Posterior vena cava (tissue), 2 donors: Measurements from ENCODE around the gene SKAP2. TPM values are rescaled to one million over a fixed set of nuclear protein-coding genes. Genes with fewer than 3 reads are reported as not detected.

ENCODE experiments used
- DNase-seq: peaks from one replicate; pipeline ENCODE4 v3.0.0-alpha.2; 2020; ENCODE audit warnings: low spot score
- intact Hi-C, 2 donors: fragments of 100-400 bp; cut with DNase I; formaldehyde crosslinking; loops; one replicate each; pipeline versions ENCODE4 v1.14.1 to v1.14.2; 2022 to 2023
- long read RNA-seq, 2 donors: library from polyadenylated mRNA; unstranded; transcript quantifications; one replicate each; pipeline ENCODE4 v2.0.0, GENCODE V29; 2020 to 2021
- total RNA-seq, 2 donors: library from RNA; stranded (reverse); fragmentation: NEBNext Ultra II Directional; extraction: Animal tissue kit (Norgen Biotek cat#: 25700); gene quantifications; one replicate each; pipeline ENCODE4 v1.2.1, GENCODE V29; 2021
- donor health status: DM: yes; HTN: yes; CAD: no.
- donor health status: DM: yes; HTN: yes; CAD: no.

Gene SKAP2, protein sequence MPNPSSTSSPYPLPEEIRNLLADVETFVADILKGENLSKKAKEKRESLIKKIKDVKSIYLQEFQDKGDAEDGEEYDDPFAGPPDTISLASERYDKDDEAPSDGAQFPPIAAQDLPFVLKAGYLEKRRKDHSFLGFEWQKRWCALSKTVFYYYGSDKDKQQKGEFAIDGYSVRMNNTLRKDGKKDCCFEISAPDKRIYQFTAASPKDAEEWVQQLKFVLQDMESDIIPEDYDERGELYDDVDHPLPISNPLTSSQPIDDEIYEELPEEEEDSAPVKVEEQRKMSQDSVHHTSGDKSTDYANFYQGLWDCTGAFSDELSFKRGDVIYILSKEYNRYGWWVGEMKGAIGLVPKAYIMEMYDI
- 10 to 100 TPM; 40.9 to 48.8 TPM for total RNA-seq
- long read RNA-seq, donor 1, transcript SKAP2-201 (13 exons, 3,998 nt), result major isoform, 26 of 37 reads
- long read RNA-seq, donor 1, partial matches to known transcripts, result 5 of 37 reads
- long read RNA-seq, donor 1, other reads (novel, unspliced or antisense), result 6 of 37 reads
- long read RNA-seq, donor 2, transcript SKAP2-201 (13 exons, 3,998 nt), result major isoform, 63 of 72 reads
- long read RNA-seq, donor 2, partial matches to known transcripts, result 4 of 72 reads
- long read RNA-seq, donor 2, other reads (novel, unspliced or antisense), result 5 of 72 reads

DNA sequence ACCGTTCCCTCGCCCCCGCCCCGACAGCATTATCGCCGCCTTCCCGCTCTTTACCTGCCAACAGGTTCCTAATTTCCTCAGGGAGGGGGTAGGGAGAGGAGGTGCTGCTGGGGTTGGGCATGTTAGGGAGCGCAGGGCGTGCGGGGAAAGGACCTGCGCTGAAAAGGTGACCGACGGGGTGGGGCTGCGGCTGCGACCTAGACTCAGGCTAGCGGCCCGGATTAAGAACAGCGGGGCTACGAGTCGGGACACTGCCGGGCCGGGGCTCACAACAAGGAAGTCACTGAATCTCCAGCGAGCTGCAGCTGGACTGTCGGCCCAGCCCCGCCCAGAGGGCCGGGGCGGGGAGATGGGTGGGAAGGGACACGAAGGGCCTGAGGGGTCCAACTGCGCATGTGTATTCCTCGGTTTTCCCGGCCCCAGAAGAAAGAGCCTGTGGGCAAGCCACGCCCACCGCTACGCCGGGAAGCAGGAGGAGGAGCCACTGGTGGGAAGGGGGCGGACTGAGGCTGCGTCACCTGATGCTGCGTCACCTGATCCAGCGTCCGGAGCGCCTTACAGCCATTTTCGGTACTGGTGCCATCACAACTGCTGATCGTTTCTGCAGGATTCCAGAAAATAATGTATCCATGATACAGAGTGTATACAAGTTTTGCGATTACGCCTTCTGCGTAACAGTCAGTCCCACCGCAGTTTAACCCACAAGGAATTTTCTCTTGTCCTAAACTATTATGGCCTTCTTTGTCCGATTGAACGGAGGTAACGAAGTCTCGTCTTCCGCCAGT, at the start of gene SKAP2:
SKAP2 (minus strand) TSS at position 282 of the 785 bp plus-strand sequence; CDS start at position 121, 161 bp downstream.
- intact Hi-C loops, result no loop called here
- peak; percentile 100 for DNase-seq

DNA sequence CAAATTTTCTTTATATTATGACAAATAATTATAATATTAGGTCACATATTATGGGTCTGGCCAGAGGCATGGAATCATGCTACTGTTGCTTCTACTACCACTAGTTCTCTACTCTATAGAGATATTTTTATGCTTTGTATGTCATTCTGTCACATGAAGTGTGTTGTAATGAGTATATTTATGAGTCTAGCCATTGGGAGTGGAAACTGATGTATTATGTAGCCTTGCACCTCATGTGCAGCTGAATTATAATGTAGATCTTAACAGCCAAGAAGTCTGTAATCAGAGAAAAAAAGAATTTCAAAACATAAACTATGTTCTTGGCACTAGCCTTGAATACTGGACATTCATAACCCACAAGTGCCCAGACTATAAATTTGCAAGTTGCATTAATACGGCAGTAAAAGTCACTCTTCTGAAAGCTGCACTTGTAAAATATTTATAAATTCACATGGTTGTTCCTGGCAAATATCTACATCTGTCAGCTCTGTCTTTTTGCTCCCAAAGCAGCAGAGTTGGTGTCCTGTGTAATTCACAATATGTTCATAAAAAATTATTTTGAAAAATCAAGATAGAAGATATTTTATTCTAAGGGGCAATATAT, 48.6 kb upstream of the SKAP2 start:
- DNase-seq, result no peak

DNA sequence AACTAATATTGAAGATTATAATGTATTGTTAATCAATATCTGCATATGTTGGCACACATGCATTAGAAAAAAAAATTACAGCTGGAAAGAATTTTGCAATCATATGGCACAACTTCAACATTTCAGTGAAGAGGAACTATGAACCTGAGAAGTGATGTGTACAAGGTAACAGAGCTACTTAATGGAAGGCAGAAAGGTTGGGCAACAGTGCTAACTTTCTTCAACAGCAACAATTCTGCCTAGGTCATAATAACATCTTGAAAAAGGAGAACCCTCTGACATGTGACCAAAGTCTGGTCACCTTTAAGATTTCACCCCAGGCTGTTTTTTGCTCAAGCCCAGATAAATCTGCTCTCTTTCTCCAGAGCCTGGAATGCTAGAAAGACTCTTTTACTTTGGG, 47.9 kb upstream of the SKAP2 start:
- intact Hi-C loops, result no loop called here
- no peak for DNase-seq

More for the DNA sequence above, 48.6 kb upstream of the SKAP2 start:
- intact Hi-C loops, result no loop called here

GRCh38 chr7:26910221-26910620, 45.8 kb upstream of the SKAP2 start:
- intact Hi-C loops, result no loop called here
- no peak for DNase-seq

DNA sequence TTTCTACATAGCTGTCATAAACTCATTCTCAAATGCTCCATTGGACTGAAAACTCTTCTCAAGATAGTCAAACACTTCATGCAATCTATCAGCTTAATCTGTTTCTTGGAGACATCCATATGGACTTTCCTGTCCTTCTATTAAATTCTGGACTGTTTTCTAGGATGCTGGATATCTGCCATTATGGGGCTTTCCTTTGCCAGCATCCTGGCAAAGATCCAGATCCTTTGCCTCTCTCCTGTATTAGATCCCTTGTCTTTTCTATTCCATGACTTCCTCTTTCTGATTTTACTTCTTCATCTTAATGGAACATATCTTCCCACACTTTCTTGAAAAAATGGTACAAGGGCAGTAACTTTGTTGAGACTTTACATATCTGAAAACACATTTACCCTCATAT, 35.9 kb upstream of the SKAP2 start:
- intact Hi-C loops, result no loop called here
- DNase-seq, result no peak

DNA sequence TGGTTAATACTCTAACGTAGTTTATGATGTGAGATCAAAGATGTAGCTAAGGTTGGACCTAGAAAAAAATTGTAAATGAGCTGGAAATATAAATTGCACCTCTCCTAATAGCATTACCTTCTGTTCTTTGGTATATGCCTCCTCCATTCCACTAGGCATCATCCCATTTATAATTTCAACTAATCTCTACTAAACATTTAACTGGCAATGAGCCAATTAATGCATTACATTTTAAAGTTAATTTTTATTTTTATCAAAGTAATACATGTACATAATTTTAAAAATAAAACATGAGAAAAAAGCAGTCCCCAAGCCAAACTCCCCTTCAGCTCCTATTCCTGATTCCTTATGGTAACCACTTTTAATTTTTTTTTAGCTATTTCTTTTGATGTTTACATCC, 35.1 kb upstream of the SKAP2 start:
- intact Hi-C loops, result no loop called here
- DNase-seq, result no peak

- DNase-seq, result no peak
- intact Hi-C loops, result no loop called here
These were observed 34.5 kb upstream of the SKAP2 start for GRCh38 chr7:26898891-26899290.

GRCh38 chr7:26897928-26898327, 33.5 kb upstream of the SKAP2 start:
- DNase-seq, result no peak
- intact Hi-C loops, result no loop called here

DNA sequence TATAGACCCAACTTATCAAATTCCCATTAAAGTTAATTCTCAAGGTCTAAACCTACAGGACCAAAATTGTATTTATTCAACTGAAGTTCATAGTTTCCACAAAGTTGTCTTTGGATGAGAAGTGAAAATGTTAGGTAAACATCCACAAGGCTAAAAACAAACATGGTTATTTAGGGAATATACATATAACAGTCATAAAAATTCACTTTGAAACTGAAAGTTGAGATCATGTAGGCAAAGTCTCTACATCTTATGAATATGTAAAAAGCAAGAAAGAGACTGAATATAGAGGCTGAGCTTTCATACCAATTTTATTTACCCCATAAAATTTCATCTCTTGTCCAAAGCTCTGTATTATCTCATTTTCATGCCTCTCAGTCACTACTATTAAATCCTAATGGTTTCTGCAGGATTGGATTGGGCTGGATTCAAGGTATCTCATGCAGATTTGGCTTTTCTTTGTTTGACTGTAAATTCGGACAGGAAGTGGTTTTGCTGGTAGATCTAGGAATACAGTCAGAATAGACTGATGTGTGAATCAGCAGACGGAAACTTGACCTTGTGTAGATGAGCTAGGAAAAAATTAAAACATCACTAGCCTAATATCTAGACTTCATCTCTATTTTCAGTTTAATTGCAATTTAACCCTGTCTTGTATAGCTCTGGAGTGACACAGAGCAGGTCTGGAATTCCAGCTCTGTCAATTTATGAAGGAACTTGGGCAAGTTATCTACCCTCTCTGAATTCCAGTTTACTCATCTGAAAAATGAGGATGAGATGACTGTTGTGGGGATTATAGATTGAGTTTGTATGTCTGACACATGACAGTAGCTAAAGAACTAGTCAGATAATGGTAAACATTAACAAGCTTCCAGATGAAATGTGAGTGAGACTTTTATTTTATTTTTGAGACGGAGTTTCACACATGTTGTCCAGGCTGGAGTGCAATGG, 27.3 kb upstream of the SKAP2 start:
- DNase-seq, result no peak
- intact Hi-C loops, result no loop called here

- intact Hi-C loops, result no loop called here
- DNase-seq, result no peak
These were observed 16.5 kb upstream of the SKAP2 start for GRCh38 chr7:26880852-26881251.

DNA sequence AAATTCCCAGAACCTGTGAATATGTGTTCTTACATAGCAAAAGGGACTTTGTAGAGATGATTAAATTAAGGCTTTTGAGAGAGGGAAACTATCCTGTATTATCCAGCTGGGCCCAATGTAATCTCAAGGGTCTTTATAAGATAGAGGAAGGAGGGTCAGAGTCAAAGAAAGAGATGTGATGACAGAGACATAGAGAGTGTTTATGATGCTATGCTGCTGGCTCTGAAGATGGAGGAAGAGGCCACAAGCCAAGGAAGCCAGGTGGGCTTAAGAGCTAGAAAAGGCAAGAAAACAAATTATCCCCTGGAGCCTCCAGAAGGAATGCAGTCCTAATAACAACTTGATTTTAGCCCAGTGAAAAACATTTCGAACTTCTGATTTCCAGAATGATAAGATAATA, 15.3 kb upstream of the SKAP2 start:
- intact Hi-C loops, result no loop called here
- no peak for DNase-seq

- intact Hi-C loops, result no loop called here
- no peak for DNase-seq
These were observed 4.6 kb upstream of the SKAP2 start for GRCh38 chr7:26868841-26869495.

- intact Hi-C loops, result no loop called here
- peak; percentile 90 for DNase-seq
These were observed 651 bp upstream of the SKAP2 start for GRCh38 chr7:26865094-26865388.

GRCh38 chr7:26863518-26864308, 677 bp downstream of the SKAP2 start:
- intact Hi-C loops, result no loop called here
- DNase-seq, result no peak

GRCh38 chr7:26862834-26863233, 1.6 kb downstream of the SKAP2 start:
- intact Hi-C loops, result no loop called here
- no peak for DNase-seq

DNA sequence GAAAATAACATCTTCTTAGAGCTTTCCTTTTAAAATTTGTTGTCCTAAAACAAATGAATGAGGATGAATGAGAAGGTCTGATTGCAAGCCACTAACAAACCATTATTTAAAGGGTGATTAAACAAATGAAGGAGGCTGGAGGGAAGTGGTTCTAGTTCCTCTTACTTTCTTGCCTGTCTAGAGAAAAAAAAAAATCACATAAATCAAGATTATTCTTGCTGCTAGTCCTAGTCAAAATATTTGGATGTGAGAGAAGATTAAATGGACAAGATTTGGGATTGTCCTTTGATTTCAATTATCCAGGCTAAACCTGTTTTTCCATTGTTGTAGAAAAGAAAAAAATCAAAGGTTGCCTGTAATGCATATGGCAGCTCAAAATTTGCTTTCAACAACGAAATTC, 3.3 kb downstream of the SKAP2 start:
- no peak for DNase-seq
- intact Hi-C loops, result no loop called here

- DNase-seq, result no peak
- intact Hi-C loops, result no loop called here
These were observed 4.0 kb downstream of the SKAP2 start for GRCh38 chr7:26860361-26860760.

- intact Hi-C loops, result loop anchor here in 1 of 2 donors (5.0 kb wide), 1 partner anchor 238 kb away; the partner anchor contains the start of gene HOXA1
- no peak for DNase-seq
These were observed 4.7 kb downstream of the SKAP2 start for GRCh38 chr7:26859720-26860119.
